HG02870 (cell line): ENCODE results near the gene GADL1.

Experiments
- ATAC-seq: cut with Tn5 transposase; IDR thresholded peaks from one replicate; pipeline ENCODE4 v1.9.1; 2021; ENCODE audit warnings: mild to moderate bottlenecking, moderate library complexity; ENCODE audit not compliant: unreplicated experiment

Gene GADL1

GRCh38 chr3:30699927-30700326 is 194.5 kb downstream of the GADL1 start:
- no peak for ATAC-seq

GRCh38 chr3:30698549-30698948 is 195.9 kb downstream of the GADL1 start:
- ATAC-seq = no peak

GRCh38 chr3:30696896-30697295 is 197.6 kb downstream of the GADL1 start:
- no peak for ATAC-seq

GRCh38 chr3:30696403-30696819 is 198.1 kb downstream of the GADL1 start:
- ATAC-seq = no peak

GRCh38 chr3:30695302-30696061 is 199.0 kb downstream of the GADL1 start:
- no peak for ATAC-seq

GRCh38 chr3:30694668-30695067 is 199.8 kb downstream of the GADL1 start:
- no peak for ATAC-seq

- ATAC-seq = no peak
Measured at GRCh38 chr3:30694148-30694547, 200.3 kb downstream of the GADL1 start.

GRCh38 chr3:30693470-30694120 is 200.9 kb downstream of the GADL1 start:
- peak; percentile 94 for ATAC-seq

GRCh38 chr3:30692498-30693130 is 201.8 kb downstream of the GADL1 start:
- ATAC-seq = no peak

GRCh38 chr3:30691944-30692343 is 202.5 kb downstream of the GADL1 start:
- no peak for ATAC-seq

- ATAC-seq = no peak
Measured at GRCh38 chr3:30691249-30691880, 203.1 kb downstream of the GADL1 start.

GRCh38 chr3:30690199-30690598 is 204.3 kb downstream of the GADL1 start:
- ATAC-seq = no peak

- no peak for ATAC-seq
Measured at GRCh38 chr3:30688776-30689641, 205.5 kb downstream of the GADL1 start.

GRCh38 chr3:30687930-30688570 is 206.4 kb downstream of the GADL1 start:
- no peak for ATAC-seq

GRCh38 chr3:30686799-30687198 is 207.7 kb downstream of the GADL1 start:
- no peak for ATAC-seq

- no peak for ATAC-seq
Measured at GRCh38 chr3:30686176-30686575, 208.3 kb downstream of the GADL1 start.

GRCh38 chr3:30685267-30685667 is 209.2 kb downstream of the GADL1 start:
- ATAC-seq = no peak

GRCh38 chr3:30684356-30684755 is 210.1 kb downstream of the GADL1 start:
- ATAC-seq = no peak

GRCh38 chr3:30683769-30684168 is 210.7 kb downstream of the GADL1 start:
- ATAC-seq = no peak
